HepG2 (cell line): Measurements from ENCODE around the gene RERE. TPM values are rescaled to one million over a fixed set of nuclear protein-coding genes. Genes with fewer than 3 reads are reported as not detected.

Experiments used
- AHDC1 ChIP-seq: sonication (generic); formaldehyde crosslinking; IDR thresholded peaks from 2 replicates; pipeline ENCODE4 v1.5.1; 2020; ENCODE audit warnings: mild to moderate bottlenecking, missing genetic modification reagents, borderline replicate concordance
- ARHGAP35 ChIP-seq: sonication (generic); formaldehyde crosslinking; IDR thresholded peaks from 2 replicates; pipeline ENCODE4 v1.9.0; 2022; ENCODE audit warnings: mild to moderate bottlenecking, inconsistent platforms, moderate library complexity, missing genetic modification reagents, borderline replicate concordance
- HDAC2 ChIP-seq: sonication (generic); formaldehyde crosslinking; IDR thresholded peaks from 2 replicates; pipeline ENCODE4 v1.4.0; 2020; ENCODE audit warnings: missing genetic modification reagents
- IRF2 ChIP-seq: IDR thresholded peaks from 2 replicates; pipeline ENCODE4 v1.6.1; 2018; ENCODE audit warnings: missing genetic modification reagents, missing compliant biosample characterization
- MXD1 ChIP-seq: sonication (generic); formaldehyde crosslinking; IDR thresholded peaks from 2 replicates; pipeline ENCODE4 v1.4.0; 2020; ENCODE audit warnings: mild to moderate bottlenecking, missing genetic modification reagents
- NRL ChIP-seq: sonication (generic); formaldehyde crosslinking; IDR thresholded peaks from 2 replicates; pipeline ENCODE4 v1.5.0; 2020; ENCODE audit warnings: missing genetic modification reagents, mild to moderate bottlenecking, moderate library complexity, borderline replicate concordance
- PHF21A ChIP-seq: sonication (generic); formaldehyde crosslinking; IDR thresholded peaks from 2 replicates; pipeline ENCODE4 v1.5.0; 2020; ENCODE audit warnings: mild to moderate bottlenecking, missing genetic modification reagents
- RBAK ChIP-seq: sonication (generic); formaldehyde crosslinking; IDR thresholded peaks from 2 replicates; pipeline ENCODE4 v1.5.1; 2020; ENCODE audit warnings: mild to moderate bottlenecking, missing genetic modification reagents
- SNAPC2 ChIP-seq: sonication (generic); formaldehyde crosslinking; IDR thresholded peaks from 2 replicates; pipeline ENCODE4 v1.8.1; 2022; ENCODE audit warnings: mild to moderate bottlenecking, missing genetic modification reagents
- SNRNP70 ChIP-seq: fragments of 200-400 bp; formaldehyde crosslinking; IDR thresholded peaks from 2 replicates; pipeline ENCODE4 v1.6.1; 2017; ENCODE audit warnings: mild to moderate bottlenecking, low read depth, low read length, moderate library complexity
- SRSF4 ChIP-seq: fragments of 200-400 bp; formaldehyde crosslinking; IDR thresholded peaks from one replicate; pipeline ENCODE4 v1.6.1; 2018; ENCODE audit warnings: mild to moderate bottlenecking, low read depth, low read length, moderate library complexity; ENCODE audit not compliant: poor library complexity, severe bottlenecking
- ZFP62 ChIP-seq: sonication (generic); formaldehyde crosslinking; IDR thresholded peaks from 2 replicates; pipeline ENCODE4 v1.4.0; 2020; ENCODE audit warnings: missing genetic modification reagents
- ZNF234 ChIP-seq: sonication (generic); formaldehyde crosslinking; conservative IDR thresholded peaks from 2 replicates; pipeline ENCODE4 v1.5.1; 2020; ENCODE audit warnings: mild to moderate bottlenecking, missing genetic modification reagents
- ZNF235 ChIP-seq: sonication (generic); formaldehyde crosslinking; IDR thresholded peaks from 2 replicates; pipeline ENCODE4 v1.8.1; 2023; ENCODE audit warnings: mild to moderate bottlenecking, missing genetic modification reagents, borderline replicate concordance
- ZNF24 ChIP-seq: fragments of 450-650 bp; IDR thresholded peaks from 2 replicates; pipeline ENCODE4 v1.6.1; 2017; ENCODE audit warnings: antibody characterized with exemption, mild to moderate bottlenecking
- ZNF367 ChIP-seq: sonication (generic); formaldehyde crosslinking; IDR thresholded peaks from 2 replicates; pipeline ENCODE4 v1.4.0; 2020; ENCODE audit warnings: missing genetic modification reagents, borderline replicate concordance
- ZNF383 ChIP-seq: sonication (generic); formaldehyde crosslinking; IDR thresholded peaks from 2 replicates; pipeline ENCODE4 v1.4.0; 2020; ENCODE audit warnings: missing genetic modification reagents, mild to moderate bottlenecking, borderline replicate concordance
- ZNF550 ChIP-seq: sonication (generic); formaldehyde crosslinking; IDR thresholded peaks from 2 replicates; pipeline ENCODE4 v1.4.0; 2020; ENCODE audit warnings: mild to moderate bottlenecking, missing genetic modification reagents, borderline replicate concordance
- ZNF563 ChIP-seq: sonication (generic); formaldehyde crosslinking; IDR thresholded peaks from 2 replicates; pipeline ENCODE4 v1.8.0; 2022; ENCODE audit warnings: mild to moderate bottlenecking, moderate library complexity, missing genetic modification reagents
- ZNF589 ChIP-seq: sonication (generic); formaldehyde crosslinking; conservative IDR thresholded peaks from 2 replicates; pipeline ENCODE4 v1.8.0; 2022; ENCODE audit warnings: mild to moderate bottlenecking, moderate library complexity, missing genetic modification reagents
- ZNF788 ChIP-seq: sonication (generic); formaldehyde crosslinking; IDR thresholded peaks from 2 replicates; pipeline ENCODE4 v1.5.0; 2020; ENCODE audit warnings: mild to moderate bottlenecking, missing genetic modification reagents, borderline replicate concordance
- polyA plus RNA-seq, 8 experiments: library from polyadenylated mRNA; depleted of rRNA in 3 of 8; stranded (reverse) in 7 of 8; unstranded in 1 of 8; fragments of >200 nt; fragmentation: Illumina TruSeq in 4 of 8; extraction: Trizol in 4 of 8; gene quantifications; 2 replicates each; pipeline versions ENCODE4 v1.2.1 to v1.2.3, GENCODE V29; 2011 to 2016; ENCODE audit warnings: low read depth in 4 of 8, missing spikeins in 1 of 8, mixed read lengths in 1 of 8; ENCODE audit not compliant: insufficient read depth in 1 of 8
- total RNA-seq, 5 experiments: library from RNA; depleted of rRNA; stranded (reverse); fragments of >200 nt; fragmentation: Illumina TruSeq; extraction: Trizol; gene quantifications; 2 replicates each; pipeline ENCODE4 v1.2.3, GENCODE V29; 2016; ENCODE audit warnings: low read depth in 1 of 5
- TF ChIP-seq, protein P1 (sequence below): sonication (generic); formaldehyde crosslinking; IDR thresholded peaks from 2 replicates; pipeline ENCODE4 v1.8.0; 2022; ENCODE audit warnings: low read depth, missing genetic modification reagents

Gene RERE
- total and polyA plus RNA-seq, 2 of the 13 experiments (the other 11 are each of a cell fraction or from before 2014, with no cell fraction given) = 18.3 to 21.9 TPM

DNA sequence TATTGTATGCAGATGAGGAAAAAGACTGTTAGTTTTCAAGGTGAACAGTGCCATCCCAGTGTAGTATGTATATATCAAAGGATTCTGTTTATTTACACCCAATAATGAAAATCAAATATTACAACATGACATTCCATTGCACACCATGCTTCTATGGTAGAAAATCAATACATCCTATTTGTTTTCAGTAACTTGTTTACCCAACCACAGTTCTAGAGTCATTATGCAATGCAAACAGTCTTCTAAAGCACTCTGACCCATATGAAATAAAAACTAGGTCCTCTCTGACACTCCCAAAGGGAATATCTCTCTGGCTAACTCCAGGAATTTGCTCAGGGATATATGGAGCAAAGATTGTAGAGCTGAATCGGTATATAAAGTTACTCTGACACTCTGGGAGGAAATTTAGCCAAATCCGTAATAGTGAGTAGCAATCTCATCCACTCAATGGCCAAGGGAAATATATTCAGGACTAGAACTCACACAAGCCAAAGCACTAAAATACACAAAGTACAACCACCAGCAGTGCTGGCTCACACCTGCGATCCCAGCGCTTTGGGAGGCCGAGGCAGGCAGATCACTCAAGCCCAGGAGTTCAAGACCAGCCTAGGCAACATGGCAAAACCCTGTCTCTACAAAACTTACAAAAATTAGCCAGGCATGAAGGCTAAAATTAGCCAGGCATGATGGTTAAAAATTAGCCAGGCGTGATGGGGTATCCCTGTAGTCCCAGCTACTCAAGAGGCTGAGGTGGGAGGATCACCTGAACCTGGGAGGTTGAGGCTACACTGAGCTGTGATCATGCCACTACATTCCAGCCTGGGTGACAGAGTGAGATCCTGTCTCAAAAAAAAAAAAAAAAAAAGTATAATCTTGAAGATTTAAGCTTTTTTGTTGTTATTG is 75.2 kb downstream of the RERE start (continued):
- TF ChIP-seq AHDC1 (CRISPR knock-in tag) = peak; percentile 98
- no peak for TF ChIP-seq ZNF234
- no peak for TF ChIP-seq ZNF550 (CRISPR knock-in tag)
- TF ChIP-seq SNRNP70 = no peak
- TF ChIP-seq ZNF589 (CRISPR knock-in tag) = no peak; the same call in 1 of the 2 replicates
- TF ChIP-seq ZNF235 (CRISPR knock-in tag) = no peak
- TF ChIP-seq ZNF563 (CRISPR knock-in tag) = no peak
- TF ChIP-seq ZNF367 (CRISPR knock-in tag) = no peak
- no peak for TF ChIP-seq ZFP62 (CRISPR knock-in tag)
- TF ChIP-seq ZNF24 = peak; percentile 84; the same call in 1 of the 2 replicates
- no peak for TF ChIP-seq MXD1
- no peak for TF ChIP-seq ZNF383 (CRISPR knock-in tag)
- no peak for TF ChIP-seq RBAK (CRISPR knock-in tag)
- TF ChIP-seq PHF21A = peak; percentile 93
- TF ChIP-seq SRSF4 = no peak
- peak; percentile 97 for TF ChIP-seq IRF2 (CRISPR knock-in tag)
- TF ChIP-seq ZNF788 (CRISPR knock-in tag) = no peak
- no peak for TF ChIP-seq NRL (CRISPR knock-in tag)
- peak; percentile 99 for TF ChIP-seq HDAC2 (CRISPR knock-in tag)
- TF ChIP-seq ARHGAP35 (CRISPR knock-in tag) = no peak
- TF ChIP-seq SNAPC2 = peak; percentile 90
- TF ChIP-seq, protein P1, sequence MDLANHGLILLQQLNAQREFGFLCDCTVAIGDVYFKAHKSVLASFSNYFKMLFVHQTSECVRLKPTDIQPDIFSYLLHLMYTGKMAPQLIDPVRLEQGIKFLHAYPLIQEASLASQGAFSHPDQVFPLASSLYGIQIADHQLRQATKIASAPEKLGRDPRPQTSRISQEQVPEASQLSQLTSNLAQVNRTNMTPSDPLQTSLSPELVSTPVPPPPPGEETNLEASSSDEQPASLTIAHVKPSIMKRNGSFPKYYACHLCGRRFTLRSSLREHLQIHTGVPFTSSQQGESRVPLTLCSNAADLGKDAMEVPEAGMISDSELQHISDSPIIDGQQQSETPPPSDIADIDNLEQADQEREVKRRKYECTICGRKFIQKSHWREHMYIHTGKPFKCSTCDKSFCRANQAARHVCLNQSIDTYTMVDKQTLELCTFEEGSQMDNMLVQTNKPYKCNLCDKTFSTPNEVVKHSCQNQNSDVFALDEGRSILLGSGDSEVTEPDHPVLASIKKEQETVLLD (CRISPR knock-in tag) = peak; percentile 52; the same call in 1 of the 2 replicates
